Sigmoid colon (tissue), 4 donors: ENCODE measurements around the gene MRTO4.

Experiments
- EP300 ChIP-seq, 4 donors: sonication (generic); formaldehyde crosslinking; IDR thresholded peaks; one replicate each; pipeline ENCODE4 v1.6.1; 2017; ENCODE audit warnings: antibody characterized with exemption in 4 of 4
- POLR2A ChIP-seq, 2 donors: fragments of 450-650 bp; IDR thresholded peaks; one replicate each; pipeline ENCODE4 v1.6.1; 2016; ENCODE audit warnings: antibody characterized with exemption in 2 of 2, mild to moderate bottlenecking in 2 of 2, moderate library complexity in 2 of 2
- POLR2AphosphoS5 ChIP-seq, 4 donors: sonication (generic); formaldehyde crosslinking; IDR thresholded peaks; one replicate each; pipeline ENCODE4 v1.6.1; 2017; ENCODE audit warnings: antibody characterized with exemption in 4 of 4
- TF ChIP-seq, protein P1 (sequence below), 4 experiments: fragments of 450-650 bp in 3 of 4; fragments of 200-600 bp in 1 of 4; IDR thresholded peaks; one replicate each; pipeline ENCODE4 v1.5.1; 2016 to 2019; ENCODE audit warnings: antibody characterized with exemption in 4 of 4, mild to moderate bottlenecking in 3 of 4, moderate library complexity in 2 of 4

DNA sequence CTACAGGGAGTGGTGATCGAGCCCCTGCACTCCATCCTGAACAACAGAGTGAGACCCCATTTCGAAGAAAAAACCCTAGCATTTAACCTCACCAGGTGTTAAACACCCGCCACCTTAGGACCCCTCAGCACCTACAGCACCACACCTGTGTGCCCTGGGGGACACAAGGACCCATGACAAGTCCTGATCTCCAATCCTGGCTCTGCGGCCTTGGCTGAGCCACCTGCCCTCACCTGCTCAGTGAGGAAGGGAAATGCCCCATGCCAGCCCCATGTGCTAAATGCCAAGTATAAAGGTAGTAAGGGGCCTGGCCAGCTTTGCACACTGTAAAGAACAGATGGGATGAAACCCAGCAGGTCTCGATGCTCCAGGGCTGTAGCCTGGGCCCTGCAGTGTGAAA is 11.1 kb downstream of the MRTO4 start:
- TF ChIP-seq POLR2A (IDR thresholded peaks at IDR 0.05) (no peak), EP300 (IDR thresholded peaks at IDR 0.05) (no peak), POLR2AphosphoS5 (IDR thresholded peaks at IDR 0.05) (no peak)
- TF ChIP-seq, protein P1, sequence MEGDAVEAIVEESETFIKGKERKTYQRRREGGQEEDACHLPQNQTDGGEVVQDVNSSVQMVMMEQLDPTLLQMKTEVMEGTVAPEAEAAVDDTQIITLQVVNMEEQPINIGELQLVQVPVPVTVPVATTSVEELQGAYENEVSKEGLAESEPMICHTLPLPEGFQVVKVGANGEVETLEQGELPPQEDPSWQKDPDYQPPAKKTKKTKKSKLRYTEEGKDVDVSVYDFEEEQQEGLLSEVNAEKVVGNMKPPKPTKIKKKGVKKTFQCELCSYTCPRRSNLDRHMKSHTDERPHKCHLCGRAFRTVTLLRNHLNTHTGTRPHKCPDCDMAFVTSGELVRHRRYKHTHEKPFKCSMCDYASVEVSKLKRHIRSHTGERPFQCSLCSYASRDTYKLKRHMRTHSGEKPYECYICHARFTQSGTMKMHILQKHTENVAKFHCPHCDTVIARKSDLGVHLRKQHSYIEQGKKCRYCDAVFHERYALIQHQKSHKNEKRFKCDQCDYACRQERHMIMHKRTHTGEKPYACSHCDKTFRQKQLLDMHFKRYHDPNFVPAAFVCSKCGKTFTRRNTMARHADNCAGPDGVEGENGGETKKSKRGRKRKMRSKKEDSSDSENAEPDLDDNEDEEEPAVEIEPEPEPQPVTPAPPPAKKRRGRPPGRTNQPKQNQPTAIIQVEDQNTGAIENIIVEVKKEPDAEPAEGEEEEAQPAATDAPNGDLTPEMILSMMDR (IDR thresholded peaks at IDR 0.05) = no peak
